Measurements from ENCODE around the gene PLCB1. TPM values are rescaled to one million over a fixed set of nuclear protein-coding genes. Genes with fewer than 3 reads are reported as not detected.
"Not testable (repeated sequence)": the region's sequence is repeated elsewhere in the genome, so short reads cannot be mapped to it uniquely, and the experiment has no call there.

The PLCB1 gene
- total RNA-seq, 1 experiment from 2014 or later = 2.9 TPM

DNA sequence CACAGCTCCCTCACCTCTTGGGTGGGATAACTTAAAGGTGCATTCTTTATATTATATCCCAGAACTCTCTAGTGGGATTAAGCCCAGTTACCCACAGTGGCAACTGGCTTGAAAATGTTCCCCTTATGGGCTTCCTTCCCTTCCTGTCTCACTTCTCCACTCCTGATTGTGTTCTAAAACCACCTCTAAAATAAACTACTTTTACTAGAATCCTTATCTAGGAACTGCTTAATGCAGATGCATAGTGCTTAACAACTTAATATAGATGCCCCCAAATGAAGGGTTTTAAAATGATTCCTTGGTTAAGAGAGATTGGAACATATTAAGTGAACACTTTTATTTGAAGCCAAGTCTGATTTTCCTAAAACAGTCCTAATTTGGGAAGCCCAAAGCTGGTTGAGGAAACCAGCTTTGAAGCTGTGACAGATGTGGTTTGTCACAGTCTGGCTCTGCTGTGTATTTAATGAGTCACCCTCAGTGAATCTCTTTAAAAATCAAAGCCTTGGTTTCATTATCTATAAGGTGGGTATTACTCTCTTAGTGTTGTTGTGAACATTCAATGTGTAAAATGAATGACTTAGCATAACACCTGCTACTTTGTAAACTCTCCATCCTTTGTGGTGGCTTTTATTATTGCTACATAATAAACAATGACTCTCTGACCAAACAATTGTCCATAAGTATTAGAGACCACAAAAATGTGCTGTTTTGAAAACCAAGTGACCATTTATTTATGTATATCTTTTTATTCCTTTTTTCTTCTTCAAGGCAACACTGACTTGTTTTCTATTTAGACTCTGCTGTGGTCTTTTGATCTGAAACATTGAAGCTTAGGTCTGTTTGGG is 24.4 kb downstream of the PLCB1 start:
- peak; percentile 29 for DNase-seq (ENCODE audit: low read depth)

DNA sequence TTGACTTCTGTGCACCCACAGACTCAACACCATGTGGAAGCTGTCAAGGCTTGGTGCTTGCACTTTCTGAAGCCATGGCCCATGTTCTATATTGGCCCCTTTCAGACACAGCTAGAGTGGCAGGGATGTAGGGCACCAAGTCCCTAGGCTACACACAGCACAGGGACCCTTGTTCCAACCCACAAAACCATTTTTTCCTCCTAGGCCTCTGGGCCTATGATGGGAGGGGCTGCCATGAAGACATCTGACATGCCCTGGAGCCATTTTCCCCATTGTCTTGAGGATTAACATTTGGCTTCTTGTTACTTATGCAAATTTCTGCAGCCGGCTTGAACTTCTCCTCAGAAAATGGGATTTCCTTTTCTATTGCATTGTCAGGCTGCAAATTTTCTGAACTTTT is 27.2 kb downstream of the PLCB1 start:
- DNase-seq (ENCODE audit: low read depth) = not testable (repeated sequence)

DNA sequence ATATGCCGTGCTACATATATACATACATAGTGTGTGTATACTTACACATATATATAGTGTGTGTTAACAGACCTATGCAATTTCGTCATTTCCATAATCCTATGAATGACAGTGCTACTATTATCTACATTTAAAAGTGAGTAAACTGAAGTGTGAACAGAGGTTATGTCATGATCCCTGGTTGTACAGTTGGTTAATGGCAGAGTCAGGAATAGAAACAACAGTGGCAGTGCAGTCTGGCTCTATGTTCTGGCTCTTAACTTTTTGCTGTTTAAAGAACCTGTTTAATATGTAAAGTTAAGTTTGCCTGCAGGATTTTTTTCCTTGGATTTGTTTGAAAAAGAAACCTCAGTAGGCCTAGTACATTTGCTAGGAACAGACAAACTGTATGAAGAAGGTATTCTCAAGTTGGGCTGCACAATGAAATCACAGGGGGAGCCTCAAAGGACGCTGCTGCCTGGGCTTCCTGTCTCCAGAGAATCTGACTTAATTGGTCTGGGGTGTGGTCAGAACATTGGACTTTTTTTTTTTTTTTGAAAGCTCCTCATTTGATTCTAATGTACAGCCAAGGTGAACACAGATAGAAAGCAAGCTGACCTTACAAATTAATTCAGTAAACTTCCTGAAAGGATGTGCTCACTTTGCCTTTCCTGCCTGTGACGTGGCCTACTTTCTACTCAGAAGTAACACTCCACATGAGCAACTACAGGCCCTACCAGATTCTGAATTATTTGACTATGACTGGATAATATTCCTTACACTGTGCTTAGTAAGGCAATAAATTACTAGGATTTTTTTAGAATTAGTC is 29.4 kb downstream of the PLCB1 start:
- no peak for DNase-seq (ENCODE audit: low read depth)

DNA sequence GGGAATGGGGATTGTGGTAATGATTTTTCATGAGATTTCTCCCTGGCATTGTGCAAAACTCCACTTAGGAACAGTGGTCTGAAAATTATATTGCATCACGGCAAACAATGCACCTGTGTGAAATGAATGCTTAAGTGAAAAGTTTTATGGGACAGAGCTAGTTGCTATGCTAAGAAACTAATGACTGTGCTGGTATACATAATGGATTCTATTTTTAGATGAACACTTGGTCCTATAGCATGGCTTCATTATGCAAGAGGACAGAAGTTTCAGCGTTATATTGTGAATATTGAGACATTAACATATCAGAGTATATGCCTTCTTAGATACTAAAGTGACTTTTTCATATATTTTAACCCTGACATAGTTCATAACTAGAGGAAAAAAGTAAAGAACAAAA is 30.5 kb downstream of the PLCB1 start:
- no peak for DNase-seq (ENCODE audit: low read depth)

DNA sequence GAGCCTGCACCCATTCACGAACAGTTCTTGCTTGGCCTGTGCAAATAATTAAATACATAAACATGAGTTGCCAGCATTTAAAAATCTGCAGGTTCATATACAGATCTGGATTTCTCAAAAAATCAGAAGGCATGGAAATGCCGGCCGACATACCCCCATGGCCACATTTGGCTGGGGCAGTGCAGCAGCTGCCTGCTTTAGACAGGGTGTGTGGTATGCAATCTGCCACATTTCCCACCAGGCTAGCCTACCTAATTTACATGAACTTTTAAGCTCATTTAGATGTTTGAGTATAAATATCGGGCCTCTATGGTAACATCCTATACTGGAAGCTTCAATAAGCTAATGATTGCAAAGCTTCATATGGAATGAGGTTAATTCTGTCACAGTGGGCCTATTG is 31.5 kb downstream of the PLCB1 start:
- no peak for DNase-seq (ENCODE audit: low read depth)

DNA sequence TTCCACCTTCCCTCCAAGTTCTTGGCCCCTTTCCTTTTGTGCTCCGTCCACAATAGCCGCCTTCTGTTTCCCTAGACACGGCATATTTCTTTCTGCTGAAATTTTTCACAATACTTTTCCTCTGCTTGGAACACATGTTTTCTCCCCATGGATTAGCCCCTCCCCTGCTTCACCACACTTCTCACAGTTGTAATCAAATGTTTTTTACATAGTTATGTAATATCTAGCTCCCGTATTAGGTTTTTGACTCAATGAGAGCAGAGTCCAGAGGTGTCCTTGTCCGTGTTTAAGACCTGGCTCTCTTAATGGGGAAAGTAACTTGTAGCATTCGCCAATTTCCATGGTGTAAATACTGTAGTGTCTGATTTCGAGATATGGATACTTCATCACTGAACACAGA is 34.7 kb downstream of the PLCB1 start:
- no peak for DNase-seq (ENCODE audit: low read depth)

DNA sequence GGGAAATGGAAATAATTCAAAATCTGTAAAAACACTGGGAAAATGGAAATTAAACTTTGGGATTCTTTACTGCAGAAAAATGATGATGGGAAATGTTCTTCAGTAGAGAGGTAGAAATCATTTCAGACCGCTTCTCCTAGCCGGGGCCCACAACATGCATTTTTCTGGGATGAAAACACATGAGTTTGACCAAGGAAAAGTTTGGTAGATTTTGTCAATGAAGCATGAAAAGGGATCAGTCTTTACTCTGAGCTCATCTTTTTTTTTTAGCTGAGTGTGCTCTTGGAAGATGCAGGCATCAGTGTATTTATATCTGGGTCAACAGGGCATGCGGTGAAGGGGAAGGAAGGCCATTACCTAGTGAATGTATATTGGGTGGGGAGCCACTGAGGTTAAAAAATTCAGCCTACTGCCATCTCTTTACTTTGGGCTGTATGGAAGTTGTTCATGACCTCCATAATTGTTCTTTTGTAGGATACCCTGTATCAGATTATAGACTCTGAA is 36.8 kb downstream of the PLCB1 start:
- DNase-seq (ENCODE audit: low read depth) = no peak

DNA sequence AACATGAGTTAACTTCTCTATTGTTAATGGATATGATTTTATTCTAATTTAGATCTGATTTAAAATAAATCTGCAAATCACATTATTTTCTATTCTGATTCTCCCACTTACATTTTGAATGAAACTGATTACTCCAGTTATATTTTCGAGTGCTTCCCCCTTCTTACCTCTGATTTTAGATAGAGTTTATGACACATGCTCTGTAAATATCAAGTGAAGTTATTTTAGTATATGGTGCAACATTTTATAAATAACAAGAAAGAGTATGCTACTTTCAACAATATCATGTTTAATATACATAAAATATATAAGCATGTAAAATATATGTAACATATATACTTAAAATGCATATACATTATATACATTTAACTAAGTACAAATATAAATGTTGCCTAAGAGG is 38.9 kb downstream of the PLCB1 start:
- DNase-seq (ENCODE audit: low read depth) = no peak

DNA sequence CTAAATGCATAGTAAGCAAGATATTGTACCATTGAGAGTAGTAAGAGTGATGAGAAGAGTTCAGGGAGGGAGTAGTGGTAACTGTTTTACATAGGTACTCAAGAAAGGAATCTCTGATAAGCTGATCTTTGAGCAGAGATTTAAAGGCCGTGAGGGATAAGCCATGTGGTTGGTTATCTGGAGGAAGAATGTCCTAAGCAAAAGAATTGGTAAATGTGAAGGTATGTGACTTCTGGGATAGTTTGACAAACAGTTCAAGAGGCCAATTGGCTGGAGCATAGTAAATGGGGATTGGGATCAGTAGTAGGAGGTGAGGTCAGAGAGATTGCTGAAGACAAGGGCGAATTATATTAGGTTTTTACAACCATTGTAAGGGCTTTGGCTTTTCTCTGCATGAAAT is 40.1 kb downstream of the PLCB1 start:
- DNase-seq (ENCODE audit: low read depth) = no peak

DNA sequence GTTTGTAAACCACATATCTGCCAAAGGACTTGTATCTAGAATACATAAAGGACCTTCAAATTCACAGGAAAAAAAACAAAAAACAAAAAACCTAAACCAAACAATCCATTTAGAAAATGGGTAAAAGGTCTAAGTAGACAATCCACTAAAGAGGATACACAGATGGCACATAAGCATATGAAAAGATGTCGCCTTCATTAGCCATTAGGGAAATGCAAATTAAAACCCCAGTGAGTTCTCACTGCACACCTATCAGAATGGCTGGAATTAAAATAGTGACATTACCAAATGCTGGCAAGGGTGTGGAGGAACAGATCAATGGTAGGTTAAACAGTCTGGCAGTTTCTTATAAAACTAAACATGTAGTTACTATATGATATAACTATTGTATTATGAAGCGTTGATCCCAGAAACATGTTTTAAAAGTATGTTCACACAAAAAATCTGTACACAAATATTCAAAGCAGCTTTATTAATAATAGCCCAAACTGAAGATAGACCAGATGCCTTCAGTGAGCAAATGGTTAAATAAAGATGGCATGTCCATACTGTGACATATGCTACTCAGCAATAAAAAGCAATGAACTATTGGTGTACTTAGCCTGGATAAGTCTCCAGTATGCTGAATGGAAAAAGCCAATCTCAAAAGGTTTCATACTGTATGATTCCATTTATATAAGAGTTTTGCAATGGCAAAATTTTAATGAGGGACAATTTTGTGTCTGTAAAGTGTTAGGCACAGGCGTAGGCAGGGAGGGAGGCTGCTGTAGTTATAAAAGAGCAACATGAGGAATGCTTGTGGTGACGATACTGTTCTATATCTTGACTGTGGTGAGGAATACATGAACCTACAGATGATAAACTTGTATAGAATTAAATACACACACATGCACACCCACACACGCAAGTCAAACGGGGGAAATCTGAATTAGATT is 43.9 kb downstream of the PLCB1 start:
- DNase-seq (ENCODE audit: low read depth) = no peak

DNA sequence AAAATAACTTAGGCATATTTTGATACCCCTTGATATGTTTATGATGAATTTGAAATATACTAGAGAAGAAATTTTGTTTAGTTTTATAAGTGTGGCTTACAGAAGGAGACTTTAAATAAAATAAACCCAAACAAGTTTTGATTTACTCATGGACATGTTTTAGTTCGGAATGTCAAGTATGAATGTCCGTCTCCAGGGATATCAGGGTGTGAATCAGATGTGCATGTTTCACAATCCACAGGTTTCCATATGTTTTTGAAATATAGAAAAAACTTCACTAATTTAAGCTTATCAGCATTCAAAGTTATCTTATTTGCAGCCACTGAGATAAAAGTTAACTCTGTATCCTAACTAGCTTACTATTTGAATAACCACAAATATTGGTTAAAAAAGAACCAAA is 51.5 kb downstream of the PLCB1 start:
- no peak for DNase-seq (ENCODE audit: low read depth)

DNA sequence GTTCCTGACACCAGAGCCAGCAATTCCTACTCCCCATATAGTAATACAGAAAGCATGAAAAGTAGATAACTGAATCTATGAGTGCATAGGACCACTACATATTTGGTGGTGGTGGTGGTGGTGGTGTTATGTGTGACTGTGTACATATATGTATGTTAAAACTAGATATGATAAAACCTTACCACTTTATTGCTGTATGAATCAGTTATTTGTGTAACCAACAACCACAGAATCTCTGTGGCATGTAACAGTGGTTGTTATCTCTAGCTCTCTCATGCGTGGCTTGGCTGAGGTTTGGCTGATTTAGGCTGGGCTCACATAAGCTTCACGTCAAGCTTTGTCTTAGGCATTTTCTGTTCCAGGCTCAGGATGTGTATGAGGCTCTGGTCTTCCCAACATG is 55.7 kb downstream of the PLCB1 start:
- DNase-seq (ENCODE audit: low read depth) = peak; percentile 16

DNA sequence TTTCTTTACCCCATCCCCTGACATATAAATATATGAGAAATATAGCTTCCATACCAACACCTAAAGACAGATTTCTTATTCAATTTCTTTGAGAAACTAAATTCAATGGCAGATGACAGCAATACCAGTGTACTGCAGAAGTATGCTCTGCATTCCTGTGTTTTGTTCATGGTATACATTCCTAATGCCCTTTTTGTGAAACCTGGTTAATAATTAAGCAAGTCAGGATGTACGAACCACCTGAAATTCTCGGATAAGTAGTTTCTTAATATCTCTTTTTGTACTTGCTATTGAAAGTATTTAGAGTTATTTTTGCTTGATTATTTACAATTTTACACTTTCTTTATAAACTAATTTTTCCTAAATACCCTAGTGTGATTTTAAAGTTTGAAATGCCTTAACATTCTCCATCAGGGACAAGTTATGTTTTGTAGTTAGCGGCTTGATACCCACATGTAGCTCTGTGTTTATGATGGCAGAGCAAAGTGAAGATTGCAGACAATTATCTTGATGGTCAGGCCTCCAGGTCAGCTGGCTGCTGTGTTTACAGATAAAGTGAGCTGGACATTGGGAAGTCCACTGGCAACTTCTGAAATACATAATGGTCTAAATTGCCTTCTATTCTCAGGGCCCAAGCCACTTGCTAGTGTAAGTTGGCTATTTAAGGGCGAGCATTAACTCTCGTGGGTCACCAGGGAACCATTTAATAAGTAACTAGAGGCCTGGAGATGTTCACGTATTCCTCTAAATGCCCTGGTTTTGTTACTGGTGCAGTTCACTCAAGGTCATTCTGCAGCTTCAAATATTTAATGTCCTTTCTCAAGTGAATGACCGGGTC is 58.2 kb downstream of the PLCB1 start:
- DNase-seq (ENCODE audit: low read depth) = no peak

DNA sequence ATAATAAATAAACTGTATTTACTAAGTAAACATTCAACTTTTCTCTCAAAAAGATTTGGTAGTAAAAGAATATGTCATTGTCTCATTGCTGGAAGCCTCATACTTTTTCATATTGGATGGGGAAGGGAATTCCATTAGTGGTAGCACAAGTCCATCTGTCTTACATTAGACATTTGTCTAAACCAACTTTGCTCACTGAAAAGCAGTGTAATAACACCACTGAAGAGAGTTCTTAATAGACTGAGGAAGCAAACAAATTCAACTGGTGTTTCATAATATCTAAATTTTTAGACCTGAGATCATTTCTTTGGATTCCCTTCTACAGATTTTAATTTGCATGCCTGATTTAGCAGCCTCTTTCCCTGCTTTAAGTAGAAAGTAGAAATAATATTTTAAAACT is 62.7 kb downstream of the PLCB1 start:
- DNase-seq (ENCODE audit: low read depth) = no peak

DNA sequence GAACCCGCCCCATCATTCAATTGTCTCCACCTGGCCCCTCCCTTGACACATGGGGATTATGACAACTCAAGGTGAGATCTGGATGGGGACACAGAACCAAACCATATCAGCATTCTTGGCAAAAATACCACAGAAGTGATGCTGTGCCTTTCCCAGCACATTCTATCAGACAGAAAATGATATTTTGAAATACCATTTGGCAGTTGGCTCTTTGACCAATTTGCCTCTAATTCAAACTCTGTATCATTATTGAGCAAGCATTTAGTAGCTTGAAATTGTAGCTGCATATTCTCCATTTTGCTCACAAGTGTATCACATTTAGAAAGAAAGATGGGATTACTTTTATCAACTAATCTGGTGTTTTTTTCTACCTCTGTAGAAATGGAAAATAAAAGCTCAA is 64.0 kb downstream of the PLCB1 start:
- no peak for DNase-seq (ENCODE audit: low read depth)

DNA sequence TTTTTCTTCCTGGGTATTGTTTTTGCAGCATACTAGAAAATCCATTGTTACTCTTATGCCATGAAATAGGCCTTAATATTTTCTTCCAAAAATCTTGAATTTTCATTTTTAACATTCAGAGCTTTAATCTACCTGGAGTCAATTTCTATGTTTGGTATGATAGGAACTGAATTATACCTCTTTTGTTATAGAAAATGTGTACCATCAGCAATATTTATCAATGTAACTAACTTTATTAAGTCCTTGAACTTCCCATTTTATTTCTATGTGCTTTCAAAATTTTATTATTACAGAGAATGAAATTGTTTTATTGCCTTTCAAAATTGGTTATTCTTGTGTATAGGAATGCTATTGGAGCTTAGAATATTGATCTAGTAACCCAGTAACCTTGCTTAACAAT is 68.2 kb downstream of the PLCB1 start:
- DNase-seq (ENCODE audit: low read depth) = no peak

DNA sequence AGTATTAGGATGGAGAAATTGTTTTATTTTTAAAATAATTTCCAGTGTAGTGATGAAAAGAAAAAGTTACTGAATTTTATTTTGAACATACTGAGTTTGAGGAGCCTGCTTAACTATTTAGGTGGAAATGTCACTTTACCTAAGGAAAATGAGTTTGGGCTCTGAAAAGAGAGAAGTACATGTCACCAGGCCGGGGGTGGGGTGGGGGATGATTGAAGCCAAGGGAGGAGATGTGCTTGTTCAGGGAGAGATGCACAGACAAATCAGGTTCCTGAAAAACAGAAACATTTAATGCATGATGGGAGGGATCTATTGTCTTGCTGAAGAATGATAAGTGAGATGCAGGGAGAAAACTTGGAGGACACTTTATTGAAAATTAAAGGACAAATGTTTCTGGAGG is 71.3 kb downstream of the PLCB1 start:
- DNase-seq (ENCODE audit: low read depth) = no peak

DNA sequence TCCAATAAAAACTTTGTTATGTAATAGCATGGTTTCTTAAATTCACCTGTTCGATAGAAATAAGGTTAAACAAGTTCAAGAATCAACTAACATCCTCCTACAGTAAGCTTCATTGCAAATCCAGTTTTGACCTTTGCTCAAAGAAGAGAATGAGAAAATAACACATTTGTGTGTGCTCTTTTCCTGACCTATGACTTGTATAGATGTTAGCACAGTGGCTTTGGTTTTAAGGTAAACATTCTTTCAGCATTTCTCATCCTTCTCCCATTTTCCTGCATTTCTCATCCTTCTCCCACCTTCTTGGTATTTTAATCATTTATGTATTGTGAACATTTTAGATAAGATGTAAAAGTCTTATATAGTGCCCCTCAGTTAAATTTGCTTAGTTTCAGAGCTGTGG is 73.9 kb downstream of the PLCB1 start:
- no peak for DNase-seq (ENCODE audit: low read depth)

DNA sequence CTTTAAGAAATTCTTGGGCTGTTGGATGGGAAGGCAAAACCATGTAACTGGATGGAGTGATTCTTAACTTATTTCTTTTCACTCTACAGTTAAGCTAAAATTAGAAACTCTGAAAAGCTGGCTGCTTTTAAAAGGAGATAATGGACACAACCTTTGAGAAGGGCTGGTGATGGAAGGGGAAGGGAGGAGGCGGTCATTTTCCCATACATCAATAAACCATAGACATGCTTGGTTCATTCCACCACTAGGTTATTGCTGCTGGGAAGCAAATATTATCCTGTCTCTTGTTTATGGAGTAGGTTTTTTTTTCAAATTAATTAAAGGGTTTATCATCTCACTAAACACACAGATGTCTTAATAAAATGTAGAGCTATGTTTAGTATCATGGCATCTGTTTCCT is 76.2 kb downstream of the PLCB1 start:
- DNase-seq (ENCODE audit: low read depth) = no peak

DNA sequence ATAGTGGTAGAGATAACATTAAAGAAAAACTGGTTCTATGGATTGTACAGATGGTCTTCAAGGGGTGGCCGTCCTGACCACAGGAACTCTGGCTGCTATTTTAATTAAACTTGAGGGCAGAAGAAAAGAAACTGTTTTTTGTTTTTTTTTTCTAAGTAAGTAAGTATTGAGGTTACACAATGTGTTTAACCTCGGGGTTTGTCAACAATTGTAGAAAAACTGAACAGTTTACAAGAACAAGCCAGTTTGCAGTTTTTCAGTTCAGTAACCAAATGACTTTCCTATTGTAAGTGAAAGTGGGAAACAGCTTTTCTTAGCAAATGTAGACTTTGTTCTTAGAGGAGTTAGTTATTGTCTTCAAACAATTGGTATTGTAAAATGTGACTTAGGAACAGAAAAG is 77.0 kb downstream of the PLCB1 start:
- DNase-seq (ENCODE audit: low read depth) = no peak

DNA sequence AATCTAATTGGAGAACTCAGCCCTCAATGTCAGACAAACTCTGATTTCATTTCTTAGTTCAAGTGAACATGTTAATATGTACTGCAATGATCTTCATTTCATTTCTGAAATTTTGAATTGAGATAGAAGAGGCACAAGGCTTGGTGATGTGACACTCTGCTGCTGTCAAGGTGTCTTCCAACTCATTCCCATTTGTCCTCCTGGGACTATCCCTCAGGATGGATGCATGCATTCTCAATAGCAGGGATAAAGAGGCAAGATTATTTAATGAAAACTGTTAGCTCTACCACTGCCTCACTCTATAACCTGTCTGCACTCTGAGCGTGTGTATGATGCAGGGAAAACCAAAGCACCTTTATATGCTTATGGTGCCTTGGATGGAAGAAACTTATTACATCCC is 78.7 kb downstream of the PLCB1 start:
- no peak for DNase-seq (ENCODE audit: low read depth)

Data from Daoy (cell line).